Measurements from ENCODE around the gene RAPGEF4.
A peak's percentile ranks its signal among the peaks of the same experiment; 100 is the strongest.

The RAPGEF4 gene

GRCh38 chr2:173077506-173078177 lies 342.0 kb downstream of the RAPGEF4 start:
- Histone ChIP-seq H2AFZ (ENCODE audit: low read depth, low read length) (no peak overlapping the region), H3K27ac (ENCODE audit: low read length) (no peak overlapping the region), H3K9me3 (ENCODE audit: insufficient read depth, low read length) (no peaks in the 10 kb centered on the region), H3K9ac (ENCODE audit: low read length) (peak overlapping the region; percentile 79), H4K20me1 (ENCODE audit: insufficient read depth, low read length) (peaks cover 14% of the 10 kb centered on the region; the same call in 1 of the 2 replicates), H3K4me3 (ENCODE audit: low read length) (peak overlapping the region; percentile 85), H3K4me1 (ENCODE audit: low read length) (peaks cover 24% of the 10 kb centered on the region), H3K27me3 (ENCODE audit: low read depth, low read length) (0 out of 2 replicates have a peak, but pooled peaks cover 2% of the 10 kb centered on the region), H3K4me2 (ENCODE audit: low read length) (peak overlapping the region; percentile 77), H3K79me2 (ENCODE audit: low read length) (peaks cover 64% of the 10 kb centered on the region), H3K36me3 (replicated peaks; ENCODE audit: low read depth, low read length) (peaks cover 3% of the 10 kb centered on the region)
- TF ChIP-seq EZH2phosphoT487 (IDR thresholded peaks at IDR 0.05; ENCODE audit: low read depth) (no peak), CTCF (IDR thresholded peaks at IDR 0.05; ENCODE audit: low read depth, low read length) (no peak)

- Histone ChIP-seq H3K79me2 (ENCODE audit: low read length) (peaks cover 66% of the 10 kb centered on the region), H3K36me3 (replicated peaks; ENCODE audit: low read depth, low read length) (peaks cover 3% of the 10 kb centered on the region), H3K4me1 (ENCODE audit: low read length) (peaks cover 21% of the 10 kb centered on the region), H3K4me3 (ENCODE audit: low read length) (no peak overlapping the region), H3K9me3 (ENCODE audit: insufficient read depth, low read length) (no peaks in the 10 kb centered on the region), H3K4me2 (ENCODE audit: low read length) (no peak overlapping the region), H4K20me1 (ENCODE audit: insufficient read depth, low read length) (peaks cover 14% of the 10 kb centered on the region; the same call in 1 of the 2 replicates), H2AFZ (ENCODE audit: low read depth, low read length) (no peak overlapping the region), H3K27ac (ENCODE audit: low read length) (no peak overlapping the region), H3K27me3 (ENCODE audit: low read depth, low read length) (no peaks in the 10 kb centered on the region), H3K9ac (ENCODE audit: low read length) (no peak overlapping the region)
- no peak for TF ChIP-seq EZH2phosphoT487 (IDR thresholded peaks at IDR 0.05; ENCODE audit: low read depth)
- no peak for TF ChIP-seq CTCF (IDR thresholded peaks at IDR 0.05; ENCODE audit: low read depth, low read length)
These were observed 343.5 kb downstream of the RAPGEF4 start for GRCh38 chr2:173079141-173079540.

- H4K20me1 ChIP-seq (ENCODE audit: insufficient read depth, low read length): peaks cover 16% of the 10 kb centered on the region; the same call in 1 of the 2 replicates
- no peaks in the 10 kb centered on the region for H3K27me3 ChIP-seq (ENCODE audit: low read depth, low read length)
- peaks cover 10% of the 10 kb centered on the region for H3K4me1 ChIP-seq (ENCODE audit: low read length)
- H3K9me3 ChIP-seq (ENCODE audit: insufficient read depth, low read length): no peaks in the 10 kb centered on the region
- no peak overlapping the region for H3K9ac ChIP-seq (ENCODE audit: low read length)
- no peak overlapping the region for H3K4me2 ChIP-seq (ENCODE audit: low read length)
- H3K36me3 ChIP-seq (replicated peaks; ENCODE audit: low read depth, low read length): peaks cover 3% of the 10 kb centered on the region
- no peak overlapping the region for H2AFZ ChIP-seq (ENCODE audit: low read depth, low read length)
- H3K27ac ChIP-seq (ENCODE audit: low read length): no peak overlapping the region
- peaks cover 69% of the 10 kb centered on the region for H3K79me2 ChIP-seq (ENCODE audit: low read length)
- H3K4me3 ChIP-seq (ENCODE audit: low read length): no peak overlapping the region
- TF ChIP-seq CTCF (IDR thresholded peaks at IDR 0.05; ENCODE audit: low read depth, low read length): no peak
- no peak for TF ChIP-seq EZH2phosphoT487 (IDR thresholded peaks at IDR 0.05; ENCODE audit: low read depth)
These were observed 344.6 kb downstream of the RAPGEF4 start for GRCh38 chr2:173079973-173080860.
